Effector memory CD4-positive, alpha-beta T cell (primary cell): Measurements from ENCODE around the gene TTC3.

Source experiments
- DNase-seq, 3 donors: peaks; one replicate each; pipeline ENCODE4 v3.0.0-alpha.2; 2020
- H3K27ac ChIP-seq: 2 replicates; pipeline ENCODE4 v1.7.0; 2013; ENCODE audit warnings: mild to moderate bottlenecking, low read length, moderate library complexity; ENCODE audit not compliant: insufficient read depth, poor library complexity, severe bottlenecking
- H3K27me3 ChIP-seq: replicated peaks from 2 replicates; pipeline ENCODE4 v1.7.0; 2013; ENCODE audit warnings: mild to moderate bottlenecking, low read length; ENCODE audit not compliant: insufficient read depth, control insufficient read depth, poor library complexity, severe bottlenecking
- H3K36me3 ChIP-seq: 2 replicates; pipeline ENCODE4 v1.7.0; 2013; ENCODE audit warnings: mild to moderate bottlenecking, low read length, moderate library complexity; ENCODE audit not compliant: control insufficient read depth, insufficient read depth
- H3K4me1 ChIP-seq: 2 replicates; pipeline ENCODE4 v1.7.0; 2013; ENCODE audit warnings: low read length, mild to moderate bottlenecking; ENCODE audit not compliant: control insufficient read depth, insufficient read depth, poor library complexity, severe bottlenecking
- H3K4me3 ChIP-seq: 2 replicates; pipeline ENCODE4 v1.7.0; 2013; ENCODE audit warnings: low read length, low read depth, mild to moderate bottlenecking; ENCODE audit not compliant: insufficient read depth, poor library complexity, severe bottlenecking
- H3K9me3 ChIP-seq: 2 replicates; pipeline ENCODE4 v1.7.0; 2013; ENCODE audit warnings: mild to moderate bottlenecking, low read length, moderate library complexity; ENCODE audit not compliant: control insufficient read depth

Gene TTC3

DNA sequence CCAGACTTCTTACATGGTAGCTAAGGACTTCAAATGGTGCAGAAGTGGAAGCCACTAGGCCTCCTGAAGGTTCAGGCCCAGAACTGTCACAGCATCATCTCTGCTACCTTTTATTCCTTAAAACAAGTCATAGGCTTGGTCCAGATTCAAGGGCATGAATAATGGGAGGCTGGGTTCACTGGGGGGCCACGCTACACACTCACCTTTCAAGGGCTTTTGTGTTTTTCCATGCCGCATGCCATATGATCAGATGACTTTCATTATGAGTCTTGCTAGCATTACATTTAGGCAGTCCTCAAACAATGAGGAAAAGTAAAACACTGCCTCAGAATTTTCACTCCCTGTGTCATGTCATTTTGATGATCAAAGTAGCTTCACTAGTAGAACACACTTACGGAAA lies 110.7 kb downstream of the TTC3 start:
- no peaks in the 10 kb centered on the region for H3K9me3 ChIP-seq

DNA sequence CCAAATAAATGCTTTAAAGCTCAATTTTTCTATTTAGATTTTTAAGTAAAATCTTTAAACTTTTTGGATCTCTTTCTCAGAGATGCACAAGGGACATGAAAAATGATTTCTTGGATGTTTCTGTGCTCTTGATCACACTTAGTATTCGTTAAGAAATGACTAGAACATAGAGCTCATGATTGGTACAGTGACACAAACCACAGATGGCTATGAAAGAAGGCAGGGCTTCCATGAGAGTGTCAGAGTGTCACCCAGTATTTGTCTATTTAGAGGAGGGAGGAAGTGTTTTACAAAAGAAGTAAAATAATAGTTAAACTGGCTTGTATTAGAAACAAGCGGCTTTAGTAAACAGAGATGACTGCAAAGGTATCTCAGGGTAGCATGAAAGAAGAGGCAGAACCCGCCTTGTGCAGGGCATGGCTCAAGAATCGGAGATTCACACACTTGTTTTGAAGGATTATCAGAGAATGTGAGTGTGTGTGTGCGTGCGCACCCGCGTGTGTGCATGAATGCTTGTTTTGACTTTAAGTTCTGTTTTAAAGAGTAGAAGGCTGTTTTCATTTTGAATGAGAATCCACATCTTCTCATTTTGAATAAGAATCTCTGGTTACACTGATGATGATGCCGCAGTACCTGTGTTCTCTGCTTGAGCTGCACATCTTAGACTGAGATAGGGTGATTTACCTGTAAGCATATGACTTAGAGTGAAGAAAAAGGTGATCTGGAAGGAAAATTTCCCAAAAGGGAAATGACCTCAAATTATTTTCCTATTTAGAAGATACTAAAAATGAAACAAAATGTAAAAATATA lies 111.9 kb downstream of the TTC3 start:
- no peak for DNase-seq
- Histone ChIP-seq H3K4me3 (no peak overlapping the region), H3K9me3 (no peaks in the 10 kb centered on the region), H3K4me1 (no peaks in the 10 kb centered on the region), H3K36me3 (peaks cover 37% of the 10 kb centered on the region), H3K27me3 (no peaks in the 10 kb centered on the region), H3K27ac (no peak overlapping the region)

More for the DNA sequence above, 110.7 kb downstream of the TTC3 start:
- no peak overlapping the region for H3K4me3 ChIP-seq
- peaks cover 45% of the 10 kb centered on the region for H3K36me3 ChIP-seq
- H3K4me1 ChIP-seq = no peaks in the 10 kb centered on the region
- no peaks in the 10 kb centered on the region for H3K27me3 ChIP-seq
- H3K27ac ChIP-seq = no peak overlapping the region
- no peak for DNase-seq

DNA sequence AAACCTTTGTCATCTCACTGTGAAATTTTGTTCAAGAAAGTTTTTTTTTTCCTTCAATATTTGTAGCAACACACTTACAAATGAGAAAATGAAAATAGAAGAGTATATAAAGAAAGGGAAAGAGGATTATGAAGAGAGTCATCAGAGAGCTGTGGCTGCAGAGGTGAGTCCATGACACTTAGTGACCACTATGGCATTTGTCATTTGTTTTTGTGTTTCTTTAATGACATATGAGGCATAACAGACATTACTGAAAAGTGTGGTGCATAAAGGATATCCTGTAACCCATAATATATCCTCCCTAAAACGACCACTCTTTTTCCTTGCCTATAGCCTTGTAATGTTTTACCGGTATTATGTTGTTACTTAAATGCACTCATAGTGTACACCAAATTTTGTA lies 113.9 kb downstream of the TTC3 start:
- Histone ChIP-seq H3K4me3 (no peak overlapping the region), H3K27ac (no peak overlapping the region), H3K4me1 (no peaks in the 10 kb centered on the region), H3K9me3 (no peaks in the 10 kb centered on the region), H3K36me3 (peaks cover 41% of the 10 kb centered on the region), H3K27me3 (no peaks in the 10 kb centered on the region)
- no peak for DNase-seq

DNA sequence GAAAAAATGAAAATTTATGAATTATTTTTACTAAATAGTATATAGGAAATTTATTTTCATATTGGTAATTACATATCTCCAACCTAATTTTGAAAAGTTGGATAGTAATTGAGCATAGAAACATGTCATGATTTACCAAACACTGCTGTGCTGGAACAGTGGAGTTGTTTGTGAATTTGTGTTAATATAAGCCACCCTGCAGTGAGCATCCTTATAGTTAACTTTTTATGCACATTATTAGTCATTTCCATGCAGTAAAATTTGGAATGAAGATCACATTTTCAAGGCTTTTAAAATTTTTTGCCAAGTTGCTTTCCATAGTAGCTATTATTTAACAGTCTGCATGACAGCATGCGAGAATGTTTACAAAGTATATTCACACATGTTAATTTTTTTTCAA lies 115.8 kb downstream of the TTC3 start:
- Histone ChIP-seq H3K4me3 (no peak overlapping the region), H3K27ac (no peak overlapping the region), H3K36me3 (peaks cover 53% of the 10 kb centered on the region), H3K27me3 (no peaks in the 10 kb centered on the region), H3K4me1 (no peaks in the 10 kb centered on the region), H3K9me3 (no peaks in the 10 kb centered on the region)
- no peak for DNase-seq

DNA sequence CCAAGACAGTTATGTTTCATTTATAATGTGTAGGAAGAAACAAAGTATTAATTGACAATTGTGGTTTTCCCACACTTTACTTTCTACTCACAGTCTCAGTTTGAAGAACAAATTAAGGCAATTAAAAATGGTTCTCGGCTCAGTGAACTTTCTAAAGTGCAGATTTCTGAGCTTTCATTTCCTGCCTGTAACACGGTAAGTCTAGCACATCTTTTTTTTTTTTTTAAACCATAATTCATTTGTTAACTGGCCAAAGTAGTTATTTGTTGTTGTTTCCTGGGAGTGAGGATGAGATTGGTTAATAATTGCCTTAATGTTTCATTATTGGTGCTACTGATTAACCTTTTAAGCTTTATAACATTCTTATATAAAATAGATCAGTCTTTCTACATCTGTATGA lies 119.0 kb downstream of the TTC3 start:
- H3K4me3 ChIP-seq = no peak overlapping the region
- H3K9me3 ChIP-seq = no peaks in the 10 kb centered on the region
- H3K27ac ChIP-seq = no peak overlapping the region
- no peak for DNase-seq
- no peaks in the 10 kb centered on the region for H3K27me3 ChIP-seq
- peaks cover 65% of the 10 kb centered on the region for H3K36me3 ChIP-seq
- no peaks in the 10 kb centered on the region for H3K4me1 ChIP-seq

DNA sequence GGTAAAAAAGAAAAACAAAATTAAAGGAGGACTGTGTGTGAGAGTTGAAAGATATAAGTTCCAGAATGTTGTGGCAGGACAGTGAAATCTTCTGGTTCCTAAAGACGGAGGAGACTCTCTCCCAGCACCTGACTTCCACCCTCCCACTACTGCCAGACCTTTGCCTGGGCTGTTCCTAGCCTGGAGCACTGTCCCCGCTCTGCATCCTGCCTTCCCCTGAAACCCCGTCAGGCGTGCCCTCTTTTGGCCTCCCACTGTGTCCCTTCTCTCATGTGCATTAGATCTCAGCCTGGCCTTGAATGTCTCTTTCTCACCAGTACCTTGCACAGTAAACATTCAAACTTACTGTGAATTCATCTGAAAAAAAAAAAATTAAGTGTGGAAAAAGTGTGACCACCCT lies 120.0 kb downstream of the TTC3 start:
- Histone ChIP-seq H3K27me3 (no peaks in the 10 kb centered on the region), H3K4me1 (no peaks in the 10 kb centered on the region), H3K27ac (no peak overlapping the region), H3K36me3 (peaks cover 58% of the 10 kb centered on the region), H3K9me3 (no peaks in the 10 kb centered on the region), H3K4me3 (no peak overlapping the region)
- no peak for DNase-seq

DNA sequence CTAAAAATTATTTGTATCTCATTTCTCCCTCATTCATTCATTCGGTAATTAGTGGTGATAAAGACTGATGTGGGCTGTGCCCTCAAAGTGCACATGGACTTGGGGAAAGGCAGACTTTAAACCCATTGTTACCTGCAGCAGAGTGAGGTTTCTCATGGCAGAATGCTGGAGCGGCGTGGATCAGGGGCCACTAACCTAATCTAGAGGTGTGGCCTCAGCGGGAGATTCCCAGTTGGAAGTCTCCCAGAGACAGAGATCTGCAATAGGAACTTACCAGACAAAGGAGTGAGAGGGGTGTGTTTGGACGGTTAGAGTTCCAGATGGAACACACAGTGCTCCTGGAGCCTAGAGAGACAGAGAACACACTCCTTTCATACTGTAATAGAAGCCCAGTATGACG lies 120.6 kb downstream of the TTC3 start:
- no peaks in the 10 kb centered on the region for H3K4me1 ChIP-seq
- no peaks in the 10 kb centered on the region for H3K27me3 ChIP-seq
- no peaks in the 10 kb centered on the region for H3K9me3 ChIP-seq
- no peak overlapping the region for H3K27ac ChIP-seq
- peaks cover 60% of the 10 kb centered on the region for H3K36me3 ChIP-seq
- no peak overlapping the region for H3K4me3 ChIP-seq
- no peak for DNase-seq

DNA sequence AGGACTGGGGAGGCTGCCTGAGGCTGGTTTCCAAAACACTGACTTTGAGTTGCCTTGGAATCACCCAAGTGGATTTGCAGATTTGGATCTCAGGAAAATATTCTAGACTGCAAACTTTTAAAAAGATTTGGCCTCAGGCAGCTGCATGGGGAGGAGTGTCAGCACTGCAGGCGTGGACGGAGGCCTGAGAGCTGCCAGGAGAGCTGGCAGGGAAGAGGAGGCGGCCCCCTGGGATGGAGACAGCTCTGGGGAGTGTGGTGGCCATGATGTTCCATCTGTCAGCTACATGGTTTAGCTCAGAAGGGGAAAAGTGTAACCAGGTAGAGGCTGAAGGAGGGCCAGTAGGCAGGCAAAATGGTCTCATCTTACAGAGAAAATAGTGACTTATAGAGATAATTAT lies 122.0 kb downstream of the TTC3 start:
- no peaks in the 10 kb centered on the region for H3K4me1 ChIP-seq
- no peaks in the 10 kb centered on the region for H3K27me3 ChIP-seq
- H3K9me3 ChIP-seq = no peaks in the 10 kb centered on the region
- H3K4me3 ChIP-seq = no peak overlapping the region
- peaks cover 68% of the 10 kb centered on the region for H3K36me3 ChIP-seq
- no peak overlapping the region for H3K27ac ChIP-seq
- no peak for DNase-seq

DNA sequence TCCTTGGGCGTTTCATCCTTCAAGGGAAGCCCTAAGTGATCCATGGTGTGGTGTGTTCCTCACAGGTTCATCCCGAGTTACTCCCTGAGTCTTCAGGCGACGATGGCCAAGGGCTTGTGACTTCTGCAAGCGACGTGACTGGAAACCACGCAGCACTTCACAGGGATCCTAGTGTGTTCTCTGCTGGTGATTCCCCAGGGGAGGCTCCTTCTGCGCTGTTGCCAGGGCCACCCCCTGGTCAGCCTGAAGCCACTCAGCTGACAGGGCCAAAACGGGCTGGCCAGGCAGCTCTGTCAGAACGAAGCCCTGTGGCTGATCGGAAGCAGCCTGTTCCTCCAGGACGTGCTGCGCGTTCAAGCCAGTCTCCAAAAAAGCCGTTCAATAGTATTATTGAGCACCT lies 122.6 kb downstream of the TTC3 start:
- Histone ChIP-seq H3K9me3 (no peaks in the 10 kb centered on the region), H3K4me3 (no peak overlapping the region), H3K4me1 (no peaks in the 10 kb centered on the region), H3K27ac (no peak overlapping the region), H3K36me3 (peaks cover 68% of the 10 kb centered on the region), H3K27me3 (no peaks in the 10 kb centered on the region)
- no peak for DNase-seq

DNA sequence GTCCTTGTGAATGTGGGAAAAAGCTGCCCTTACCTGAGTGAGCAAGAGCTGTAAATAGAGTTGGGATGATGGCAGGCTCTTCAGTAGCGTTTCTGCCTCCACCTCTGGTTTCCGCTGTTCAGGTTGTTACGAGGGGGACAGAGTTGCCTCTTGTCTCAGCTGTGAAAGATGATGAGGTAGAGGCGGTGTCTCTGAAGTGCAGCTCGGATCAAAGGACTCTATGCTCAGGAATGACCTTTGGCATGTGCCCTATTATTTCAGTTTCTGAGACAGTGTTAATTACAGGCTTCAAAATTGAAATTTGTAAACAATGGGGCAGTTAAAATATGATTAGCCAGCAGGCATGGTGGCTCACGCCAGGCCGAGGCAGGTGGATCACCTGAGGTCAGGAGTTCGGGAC lies 123.8 kb downstream of the TTC3 start:
- no peak overlapping the region for H3K4me3 ChIP-seq
- H3K27ac ChIP-seq = no peak overlapping the region
- peaks cover 63% of the 10 kb centered on the region for H3K36me3 ChIP-seq
- H3K9me3 ChIP-seq = no peaks in the 10 kb centered on the region
- DNase-seq = no peak
- H3K27me3 ChIP-seq = no peaks in the 10 kb centered on the region
- H3K4me1 ChIP-seq = no peaks in the 10 kb centered on the region
